Smooth muscle cell (in vitro differentiated cells): ENCODE results near the gene DET1. TPM values are rescaled to one million over a fixed set of nuclear protein-coding genes. Genes with fewer than 3 reads are reported as not detected.
"Not testable (repeated sequence)": the region's sequence is repeated elsewhere in the genome, so short reads cannot be mapped to it uniquely, and the experiment has no call there.

ENCODE experiments used
- DNase-seq: peaks from one replicate; lab custom pipeline; 2025; ENCODE audit not compliant: unreplicated experiment; lab: John Stamatoyannopoulos, UW
- H2AFZ ChIP-seq: fragments of 200-600 bp; sonication (generic); 2 replicates; pipeline ENCODE4 v1.6.0; 2016; ENCODE audit warnings: antibody characterized with exemption, low read depth, mild to moderate bottlenecking
- H3F3A ChIP-seq: fragments of 200-600 bp; sonication (generic); 2 replicates; pipeline ENCODE4 v1.6.0; 2017; ENCODE audit warnings: antibody characterized with exemption, low read depth
- H3K27ac ChIP-seq: fragments of 200-600 bp; sonication (generic); 2 replicates; pipeline ENCODE4 v1.5.1; 2016; ENCODE audit warnings: low read depth, mild to moderate bottlenecking
- H3K27me3 ChIP-seq: fragments of 200-600 bp; sonication (generic); 2 replicates; pipeline ENCODE4 v1.6.1; 2016; ENCODE audit warnings: low read depth, mild to moderate bottlenecking
- H3K36me3 ChIP-seq: fragments of 200-600 bp; sonication (generic); 2 replicates; pipeline ENCODE4 v1.5.1; 2016; ENCODE audit warnings: low read depth
- H3K4me1 ChIP-seq: fragments of 200-600 bp; sonication (generic); 2 replicates; pipeline ENCODE4 v1.5.1; 2016; ENCODE audit warnings: low read depth
- H3K4me2 ChIP-seq: fragments of 200-600 bp; sonication (generic); 2 replicates; pipeline ENCODE4 v1.6.0; 2016; ENCODE audit warnings: mild to moderate bottlenecking
- H3K4me3 ChIP-seq: fragments of 200-600 bp; sonication (generic); 2 replicates; pipeline ENCODE4 v1.5.1; 2016; ENCODE audit warnings: mild to moderate bottlenecking
- H3K79me2 ChIP-seq: fragments of 200-600 bp; sonication (generic); 2 replicates; pipeline ENCODE4 v1.6.0; 2016; ENCODE audit warnings: low read depth, mild to moderate bottlenecking
- H3K9ac ChIP-seq: fragments of 200-600 bp; sonication (generic); 2 replicates; pipeline ENCODE4 v1.6.0; 2016; ENCODE audit warnings: low read depth
- H3K9me3 ChIP-seq: fragments of 200-600 bp; sonication (generic); replicated peaks from 2 replicates; pipeline ENCODE4 v1.5.1; 2016; ENCODE audit warnings: low read depth
- H4K20me1 ChIP-seq: fragments of 200-600 bp; sonication (generic); 2 replicates; pipeline ENCODE4 v1.6.0; 2016; ENCODE audit warnings: low read depth
- CTCF ChIP-seq: fragments of 200-600 bp; sonication (generic); IDR thresholded peaks from 2 replicates; pipeline ENCODE4 v1.5.1; 2017; ENCODE audit warnings: borderline replicate concordance, mild to moderate bottlenecking, antibody characterized with exemption; ENCODE audit not compliant: insufficient read depth, poor library complexity, severe bottlenecking
- WGBS: methylation state at CpG from one replicate; pipeline ENCODE4 v1.1.7; 2016; ENCODE audit warnings: low lambda C conversion rate; 5-methylcytosine and 5-hydroxymethylcytosine counted together
- polyA plus RNA-seq: library from polyadenylated mRNA; unstranded; fragments of >200 nt; fragmentation: Nextera tagmentation; extraction: Ambion mirVana; gene quantifications from 2 replicates; pipeline ENCODE4 v1.2.1, GENCODE V29; 2016
- total RNA-seq: library from RNA; depleted of rRNA; stranded (reverse); fragments of >200 nt; gene quantifications from 2 replicates; pipeline ENCODE4 v1.2.3, GENCODE V29; 2014

DET1 gene
- total and polyA plus RNA-seq, 2 experiments from 2014 or later, result 4.3 to 6.0 TPM

- DNase-seq, result no peak
- H3K4me3 ChIP-seq, result no peak overlapping the region
- H2AFZ ChIP-seq, result no peak overlapping the region
- no peaks in the 10 kb centered on the region for H3K36me3 ChIP-seq
- peaks cover 7% of the 10 kb centered on the region for H3K79me2 ChIP-seq
- H3K9me3 ChIP-seq, result no peaks in the 10 kb centered on the region
- WGBS, result 98% methylated on average over 4 of the region's 4 CpGs
- no peak overlapping the region for H3K27ac ChIP-seq
- H3F3A ChIP-seq, result no peaks in the 10 kb centered on the region
- H3K4me2 ChIP-seq, result no peak overlapping the region
- no peak overlapping the region for H3K9ac ChIP-seq
- H4K20me1 ChIP-seq, result no peaks in the 10 kb centered on the region
- H3K27me3 ChIP-seq, result no peaks in the 10 kb centered on the region
- no peak for TF ChIP-seq CTCF
- peaks cover 6% of the 10 kb centered on the region for H3K4me1 ChIP-seq
Observed at GRCh38 chr15:88472225-88472624, 74.3 kb downstream of the DET1 start.

DNA sequence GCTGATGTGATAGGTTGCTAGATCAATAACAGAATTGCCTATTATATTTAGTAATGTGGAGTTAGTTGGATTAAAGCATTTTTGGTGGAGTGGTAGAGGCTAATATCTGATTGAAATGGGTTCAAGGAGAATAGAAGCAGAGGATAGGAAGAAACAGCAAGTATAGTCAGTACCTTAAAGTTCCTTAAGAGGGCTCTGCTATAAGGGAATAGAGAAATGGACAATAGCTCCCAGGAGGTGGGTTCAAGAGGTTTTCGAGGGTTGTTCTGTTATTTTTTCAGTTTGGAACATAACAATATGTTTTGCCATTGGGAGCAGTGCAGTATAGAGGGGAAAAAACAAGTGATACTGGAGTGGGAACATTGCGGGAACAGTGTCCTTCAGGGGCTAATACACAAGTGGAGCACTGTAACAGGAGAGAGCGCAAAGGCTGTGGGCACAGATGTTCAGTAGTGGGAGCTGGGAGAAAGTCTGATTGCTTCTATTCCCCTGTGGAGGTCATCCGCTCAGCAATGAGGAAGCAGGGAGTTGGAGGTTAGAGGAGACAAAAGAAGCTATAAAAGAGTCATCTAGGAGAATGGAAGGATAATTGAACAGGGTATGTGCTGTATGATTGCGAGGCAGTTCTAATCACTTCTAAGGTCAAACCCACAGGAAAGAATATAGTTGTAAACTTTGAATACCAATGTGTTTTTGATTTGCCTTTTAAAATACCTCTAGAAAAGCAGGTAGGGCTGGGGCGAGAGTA is 75.7 kb downstream of the DET1 start:
- peaks cover 14% of the 10 kb centered on the region for H3K4me1 ChIP-seq
- no peak overlapping the region for H2AFZ ChIP-seq
- H3K27ac ChIP-seq, result no peak overlapping the region
- H3K9ac ChIP-seq, result no peak overlapping the region
- peaks cover 21% of the 10 kb centered on the region for H3K79me2 ChIP-seq
- no peaks in the 10 kb centered on the region for H3F3A ChIP-seq
- no peaks in the 10 kb centered on the region for H4K20me1 ChIP-seq
- WGBS, result 96% methylated on average over 6 of the region's 6 CpGs
- H3K27me3 ChIP-seq, result no peaks in the 10 kb centered on the region
- no peaks in the 10 kb centered on the region for H3K9me3 ChIP-seq
- DNase-seq, result no peak
- no peak for TF ChIP-seq CTCF
- no peak overlapping the region for H3K4me2 ChIP-seq
- no peak overlapping the region for H3K4me3 ChIP-seq
- no peaks in the 10 kb centered on the region for H3K36me3 ChIP-seq

GRCh38 chr15:88469321-88469720 is 77.2 kb downstream of the DET1 start:
- H2AFZ ChIP-seq, result no peak overlapping the region
- 100% methylated on average over 2 of the region's 2 CpGs for WGBS
- H3F3A ChIP-seq, result no peaks in the 10 kb centered on the region

GRCh38 chr15:88468721-88469120 is 77.8 kb downstream of the DET1 start:
- not testable (repeated sequence) for H4K20me1 ChIP-seq, H3K4me3 ChIP-seq, H3K9me3 ChIP-seq, H3K27ac ChIP-seq, H3K9ac ChIP-seq, H2AFZ ChIP-seq, H3F3A ChIP-seq, DNase-seq, H3K27me3 ChIP-seq, H3K36me3 ChIP-seq
- Histone ChIP-seq H3K4me1 (peaks cover 14% of the 10 kb centered on the region), H3K79me2 (peaks cover 26% of the 10 kb centered on the region), H3K4me2 (peak overlapping the region; percentile 97)
- 97% methylated on average over 10 of the region's 10 CpGs for WGBS

More at GRCh38 chr15:88469321-88469720, 77.2 kb downstream of the DET1 start:
- H3K36me3 ChIP-seq, result no peaks in the 10 kb centered on the region
- no peak for DNase-seq
- H3K9ac ChIP-seq, result no peak overlapping the region
- no peaks in the 10 kb centered on the region for H3K27me3 ChIP-seq
- H3K4me3 ChIP-seq, result no peak overlapping the region
- TF ChIP-seq CTCF, result no peak
- no peaks in the 10 kb centered on the region for H3K9me3 ChIP-seq
- H3K4me2 ChIP-seq, result no peak overlapping the region
- H3K27ac ChIP-seq, result no peak overlapping the region
- peaks cover 14% of the 10 kb centered on the region for H3K4me1 ChIP-seq
- peaks cover 26% of the 10 kb centered on the region for H3K79me2 ChIP-seq
- H4K20me1 ChIP-seq, result no peaks in the 10 kb centered on the region
